HS-27A (cell line): ENCODE data around the gene BUB1.
"Not testable (repeated sequence)": the region's sequence is repeated elsewhere in the genome, so short reads cannot be mapped to it uniquely, and the experiment has no call there.

Experiments used
- DNase-seq: peaks from one replicate; pipeline ENCODE4 v3.0.0-alpha.2; 2012; ENCODE audit warnings: low read depth, missing footprints

BUB1 gene

GRCh38 chr2:110690083-110690965 is 12.5 kb upstream of the BUB1 start:
- no peak for DNase-seq

- no peak for DNase-seq
These were observed 10.8 kb upstream of the BUB1 start for GRCh38 chr2:110688594-110689091.

GRCh38 chr2:110687775-110688484 is 10.1 kb upstream of the BUB1 start:
- not testable (repeated sequence) for DNase-seq

GRCh38 chr2:110682872-110683271 is 5.0 kb upstream of the BUB1 start:
- DNase-seq: no peak

- no peak for DNase-seq
These were observed 4.4 kb upstream of the BUB1 start for GRCh38 chr2:110682267-110682666.

- no peak for DNase-seq
These were observed 2.8 kb upstream of the BUB1 start for GRCh38 chr2:110680709-110681108.

GRCh38 chr2:110679865-110680264 is 2.0 kb upstream of the BUB1 start:
- no peak for DNase-seq

- no peak for DNase-seq
These were observed 1.5 kb upstream of the BUB1 start for GRCh38 chr2:110679337-110679707.

GRCh38 chr2:110678457-110679336 is 834 bp upstream of the BUB1 start:
- DNase-seq: no peak

GRCh38 chr2:110677080-110677479 is 783 bp downstream of the BUB1 start:
- DNase-seq: no peak

GRCh38 chr2:110675679-110676078 is 2.2 kb downstream of the BUB1 start:
- DNase-seq: no peak

GRCh38 chr2:110674620-110675555 is 3.0 kb downstream of the BUB1 start:
- peak; percentile 50 for DNase-seq

GRCh38 chr2:110673201-110673600 is 4.7 kb downstream of the BUB1 start:
- DNase-seq: no peak

- DNase-seq: no peak
These were observed 7.0 kb downstream of the BUB1 start for GRCh38 chr2:110670826-110671225.

GRCh38 chr2:110669079-110669478 is 8.8 kb downstream of the BUB1 start:
- DNase-seq: no peak

- no peak for DNase-seq
These were observed 10.8 kb downstream of the BUB1 start for GRCh38 chr2:110667071-110667470.

- no peak for DNase-seq
These were observed 13.7 kb downstream of the BUB1 start for GRCh38 chr2:110664135-110664534.

GRCh38 chr2:110662560-110662959 is 15.3 kb downstream of the BUB1 start:
- no peak for DNase-seq

GRCh38 chr2:110660558-110660957 is 17.3 kb downstream of the BUB1 start:
- no peak for DNase-seq

- DNase-seq: no peak
These were observed 18.6 kb downstream of the BUB1 start for GRCh38 chr2:110659248-110659647.

GRCh38 chr2:110657724-110658305 is 20.0 kb downstream of the BUB1 start:
- DNase-seq: no peak
